GM12892 (cell line): ENCODE data around the gene MCOLN2.

Source experiments
- POLR2A ChIP-seq: IDR thresholded peaks from 2 replicates; pipeline ENCODE4 v1.6.1; 2011; ENCODE audit warnings: low read depth, low read length, control low read depth
- POLR2AphosphoS5 ChIP-seq: IDR thresholded peaks from 2 replicates; pipeline ENCODE4 v1.6.1; 2011; ENCODE audit warnings: low read depth, low read length, control low read depth

GRCh38 chr1:84920159-84920558 is 76.8 kb downstream of the MCOLN2 start:
- TF ChIP-seq POLR2A (no peak), POLR2AphosphoS5 (no peak)
